GM19395 (cell line): ENCODE results near the gene ZNF426.
"Not testable (repeated sequence)": the region's sequence is repeated elsewhere in the genome, so short reads cannot be mapped to it uniquely, and the experiment has no call there.

Experiments
- ATAC-seq: cut with Tn5 transposase; IDR thresholded peaks from one replicate; pipeline ENCODE4 v1.9.1; 2021; ENCODE audit warnings: mild to moderate bottlenecking, moderate library complexity; ENCODE audit not compliant: unreplicated experiment

ZNF426 gene

GRCh38 chr19:9538183-9539058, at the start of gene ZNF426:
Gene ZNF426, minus strand, starts transcription at chr19:9538645. Its CDS starts 2,413 bp downstream, at chr19:9536232.
- ATAC-seq: peak; percentile 78

- ATAC-seq: no peak
These were observed 48.3 kb upstream of the ZNF426 start for GRCh38 chr19:9586764-9587163.

GRCh38 chr19:9584073-9584833, 45.8 kb upstream of the ZNF426 start, which contains the start of gene ZNF121:
Gene ZNF121, minus strand, starts transcription at chr19:9584504. Its CDS starts 16,407 bp downstream, at chr19:9568097.
- ATAC-seq: peak; percentile 90

- not testable (repeated sequence) for ATAC-seq
These were observed 43.8 kb upstream of the ZNF426 start for GRCh38 chr19:9582081-9582725.

DNA sequence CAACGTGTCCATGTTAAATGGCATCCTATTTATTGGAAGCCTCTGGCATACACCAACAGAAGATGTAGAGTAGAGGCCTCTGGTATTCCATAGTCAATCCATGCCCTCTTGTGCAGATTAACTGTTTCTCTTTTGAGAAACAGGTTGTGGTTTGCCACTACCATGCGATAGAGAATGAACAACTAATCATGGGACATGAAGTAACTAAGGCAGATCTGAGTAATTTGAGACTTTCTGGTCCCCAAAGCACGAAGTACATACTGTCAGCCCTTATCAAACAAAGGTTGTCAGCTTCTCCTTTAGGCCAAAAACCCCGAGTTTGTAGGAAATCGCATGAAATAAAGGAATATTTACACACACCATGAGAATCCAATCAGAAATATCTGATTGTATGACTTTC, 42.3 kb upstream of the ZNF426 start:
- ATAC-seq: no peak

DNA sequence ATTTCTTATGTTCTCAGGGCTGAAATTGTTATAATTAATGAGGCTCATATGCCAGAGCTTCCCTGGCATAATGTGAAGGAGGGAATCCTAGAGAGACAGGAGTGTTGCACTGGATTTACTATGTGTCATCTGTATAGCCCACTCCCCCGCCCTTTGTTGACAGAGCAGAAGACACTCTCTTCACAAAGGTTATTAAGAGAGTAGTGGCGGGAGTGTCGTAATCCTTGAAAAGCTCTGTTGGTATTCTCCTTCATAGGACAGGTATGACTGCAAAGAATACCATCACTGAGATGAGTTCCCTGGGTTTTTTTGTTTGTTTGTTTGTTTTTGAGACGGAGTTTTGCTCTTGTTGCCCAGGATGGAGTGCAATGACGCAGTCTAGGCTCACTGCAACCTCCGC, 31.8 kb upstream of the ZNF426 start:
- no peak for ATAC-seq

DNA sequence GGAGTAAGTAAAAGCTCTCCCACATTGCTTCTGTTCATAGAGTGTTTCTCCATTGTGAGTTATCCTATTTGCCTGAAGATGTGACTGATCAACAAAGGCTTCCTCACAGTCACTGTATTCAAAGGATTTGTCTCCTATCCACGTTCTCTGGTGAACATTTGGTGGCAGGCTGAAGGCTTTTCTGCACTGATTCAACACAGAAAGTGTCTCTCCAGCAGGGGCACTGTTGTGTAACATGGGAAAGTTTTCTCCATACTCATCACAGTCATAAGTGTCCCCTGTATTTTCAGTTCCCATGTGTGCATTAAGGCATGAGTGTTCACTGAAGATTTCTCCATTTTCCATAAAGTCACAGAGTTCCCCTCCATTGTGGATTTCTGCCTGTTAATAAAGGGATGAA, 28.3 kb upstream of the ZNF426 start:
- ATAC-seq: no peak

DNA sequence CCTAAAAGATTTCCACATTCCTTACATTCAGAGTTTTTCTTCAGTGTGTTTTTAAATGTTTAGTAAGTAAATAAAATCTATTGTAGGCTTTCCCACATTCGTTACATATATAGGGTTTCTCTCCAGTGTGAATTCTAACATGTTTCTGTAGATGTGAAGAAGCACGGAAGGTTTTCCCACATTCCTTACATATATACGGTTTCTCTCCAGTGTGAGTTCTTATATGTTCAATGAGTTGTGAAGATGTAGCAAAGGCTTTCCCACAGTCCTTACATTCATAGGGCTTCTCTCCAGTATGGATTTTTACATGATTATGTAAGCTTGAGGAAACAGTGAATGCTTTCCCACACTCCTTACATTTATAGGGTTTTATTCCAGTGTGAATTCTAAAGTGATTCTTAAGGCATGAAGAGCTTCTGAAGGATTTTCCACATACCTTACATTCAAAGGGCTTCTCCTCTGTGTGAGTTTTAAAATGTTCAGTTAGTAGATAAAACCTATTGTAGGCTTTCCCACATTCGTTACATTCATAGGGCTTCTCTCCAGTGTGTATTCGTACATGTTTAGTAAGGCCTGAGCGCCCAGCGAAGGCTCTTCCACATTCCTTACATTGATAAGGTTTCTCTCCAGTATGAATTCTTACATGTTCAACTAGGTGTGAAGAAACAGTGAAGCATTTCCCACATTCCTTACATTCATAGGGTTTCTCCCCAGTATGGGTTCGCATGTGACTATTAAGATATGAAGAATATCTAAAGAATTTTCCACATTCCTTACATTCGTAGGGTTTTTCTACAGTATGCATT, 27.7 kb upstream of the ZNF426 start:
- no peak for ATAC-seq

GRCh38 chr19:9552536-9553274, 14.3 kb upstream of the ZNF426 start:
- no peak for ATAC-seq

- ATAC-seq: no peak
These were observed 9.4 kb upstream of the ZNF426 start for GRCh38 chr19:9547870-9548269.

- not testable (repeated sequence) for ATAC-seq
These were observed 2.8 kb upstream of the ZNF426 start for GRCh38 chr19:9541281-9541680.

DNA sequence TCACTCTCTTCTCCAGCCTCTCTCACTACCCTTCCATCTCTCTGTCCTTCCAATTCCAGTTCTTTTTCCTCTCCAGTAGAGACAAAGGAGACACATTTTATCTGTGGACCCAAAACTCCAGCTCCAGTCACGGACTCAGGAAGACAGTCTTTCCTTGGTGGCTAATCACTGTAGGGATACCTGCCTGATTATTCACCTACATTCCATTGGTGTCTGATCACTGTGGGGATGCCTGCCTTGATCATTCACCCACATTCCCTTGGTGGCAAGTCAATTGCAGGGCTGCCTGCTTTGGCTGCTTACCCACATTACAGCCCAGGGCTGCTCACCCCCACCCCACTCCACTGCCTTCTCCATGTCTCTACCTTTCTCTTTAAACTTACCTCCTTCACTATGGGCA, 1.5 kb upstream of the ZNF426 start:
- ATAC-seq: not testable (repeated sequence)

- not testable (repeated sequence) for ATAC-seq
These were observed 756 bp upstream of the ZNF426 start for GRCh38 chr19:9539201-9539600.

DNA sequence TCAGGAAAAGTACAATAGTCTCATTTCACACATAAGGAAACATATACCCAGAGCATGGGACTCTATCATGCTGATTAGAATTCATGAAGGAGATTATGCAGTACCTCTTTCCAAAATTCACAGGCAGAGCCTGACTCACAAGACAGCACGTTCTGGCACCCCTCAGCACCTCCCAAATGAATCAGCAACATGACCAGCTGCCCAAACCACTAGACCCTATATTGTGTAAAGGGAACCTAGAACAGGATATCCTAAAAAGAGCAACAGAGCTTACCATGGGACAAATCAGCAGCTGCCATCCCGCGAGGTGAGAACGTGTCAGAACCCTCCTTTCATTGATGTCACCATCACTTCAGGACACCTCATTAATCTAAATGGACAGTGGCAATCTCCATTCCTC, 2.5 kb downstream of the ZNF426 start:
- no peak for ATAC-seq

GRCh38 chr19:9531933-9532332, 6.5 kb downstream of the ZNF426 start:
- no peak for ATAC-seq

DNA sequence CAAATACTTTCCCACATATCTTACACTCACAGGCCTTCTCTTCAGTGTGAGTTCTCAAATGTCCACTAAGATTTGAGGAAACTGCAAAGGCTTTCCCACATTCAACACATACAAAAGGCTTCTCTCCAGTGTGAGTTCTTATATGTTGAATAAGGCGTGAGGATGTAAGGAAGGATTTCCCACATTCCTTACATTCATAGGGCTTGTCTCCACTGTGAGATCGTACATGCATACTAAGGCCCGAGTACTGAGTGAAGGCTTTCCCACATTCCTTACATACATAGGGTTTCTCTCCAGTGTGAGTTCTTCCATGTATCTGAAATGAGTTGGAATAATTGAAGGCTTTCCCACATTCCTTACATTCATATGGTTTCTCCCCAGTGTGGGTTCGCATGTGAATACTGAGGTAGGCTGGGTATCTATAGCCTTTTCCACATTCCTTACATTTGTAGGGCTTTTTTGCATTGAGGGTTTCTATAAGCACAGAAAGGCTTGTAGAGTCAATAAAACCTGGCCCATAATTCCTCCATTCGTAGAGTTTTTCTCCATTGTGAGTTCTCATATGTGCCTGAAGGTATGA, 9.6 kb downstream of the ZNF426 start:
- no peak for ATAC-seq

DNA sequence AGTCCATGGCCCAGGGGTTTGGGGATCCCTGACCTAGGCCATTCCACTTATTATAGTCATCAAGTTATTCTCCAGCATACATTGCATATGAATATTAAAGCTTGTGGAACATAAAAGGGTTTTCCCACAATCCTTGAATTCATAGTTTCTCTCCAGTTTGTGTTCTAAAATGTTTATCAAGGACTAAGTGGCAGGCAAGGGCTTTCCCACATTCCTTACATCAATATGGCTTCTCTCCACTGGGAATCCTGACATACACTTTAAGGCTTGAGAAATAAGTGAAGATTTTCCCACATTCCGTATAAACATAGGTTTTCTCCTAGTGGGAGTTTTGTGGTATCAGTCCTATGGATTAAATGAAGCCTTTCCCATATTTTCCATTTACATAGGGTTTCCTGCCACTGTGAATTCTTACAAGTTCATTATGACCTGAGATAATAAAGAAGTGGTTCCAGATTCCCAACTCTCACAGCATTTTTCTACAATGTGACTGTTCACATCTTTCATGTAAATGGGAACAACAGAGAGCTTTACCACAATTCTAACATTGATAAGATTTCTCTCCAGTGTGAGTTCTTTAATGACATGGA, 14.5 kb downstream of the ZNF426 start:
- no peak for ATAC-seq

DNA sequence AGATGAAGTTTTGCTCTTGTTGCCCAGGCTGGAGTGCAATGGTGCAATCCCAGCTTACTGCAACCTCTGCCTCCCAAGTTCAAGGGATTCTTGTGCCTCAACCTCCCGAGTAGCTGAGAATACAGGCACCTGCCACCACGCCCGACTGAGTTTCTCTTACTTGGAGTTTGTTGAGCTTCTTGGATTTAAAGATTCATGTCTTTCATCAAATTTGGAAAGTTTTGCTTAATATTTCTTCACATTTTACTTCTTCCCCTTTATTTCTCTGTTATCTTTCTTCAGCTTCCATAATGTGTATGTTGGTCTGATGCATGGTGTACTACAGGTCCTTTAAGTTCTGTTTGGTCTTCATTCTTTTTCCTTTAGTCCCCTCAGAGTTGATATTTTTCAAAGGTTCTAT, 31.2 kb downstream of the ZNF426 start:
- no peak for ATAC-seq

DNA sequence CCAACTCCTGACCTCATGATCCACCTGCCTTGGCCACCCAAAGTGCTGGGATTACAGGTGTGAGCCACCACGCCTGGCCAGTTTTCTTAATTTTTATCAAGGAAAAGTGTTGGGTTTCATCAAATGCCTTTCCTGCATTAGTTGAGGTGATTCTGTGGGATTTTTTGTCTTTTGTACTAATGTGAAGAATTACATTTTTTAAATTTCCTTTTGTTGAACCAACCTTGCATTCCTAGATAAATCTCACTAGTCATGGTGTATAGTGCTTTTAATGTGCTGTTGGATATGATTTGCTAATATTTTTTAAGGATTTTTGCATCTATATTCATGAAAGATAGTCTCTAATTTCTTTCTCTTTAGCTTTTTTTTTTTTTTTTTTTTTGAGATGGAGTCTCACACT, 37.6 kb downstream of the ZNF426 start:
- no peak for ATAC-seq
